ENCODE results near the gene SEC16A. TPM values are rescaled to one million over a fixed set of nuclear protein-coding genes. Genes with fewer than 3 reads are reported as not detected.
A peak's percentile ranks its signal among the peaks of the same experiment; 100 is the strongest.

SEC16A gene
- total RNA-seq, 4 donors from 2014 or later: 35.5 to 71.0 (median 50.5) TPM

GRCh38 chr9:136496181-136496580, 13.3 kb upstream of the SEC16A start:
- no peak overlapping the region for H3K27ac ChIP-seq
- TF ChIP-seq EP300 (IDR thresholded peaks at IDR 0.05) (no peak), CTCF (IDR thresholded peaks at IDR 0.05) (no peak), POLR2A (IDR thresholded peaks at IDR 0.05) (no peak), POLR2AphosphoS5 (IDR thresholded peaks at IDR 0.05) (no peak)
- H3K4me3 ChIP-seq: no peak overlapping the region
- peak; percentile 9 for ATAC-seq
- H3K36me3 ChIP-seq: peaks cover 0 to 68% of the 10 kb centered on the region in 2 donors
- H3K27me3 ChIP-seq: no peaks in the 10 kb centered on the region
- 84% methylated on average over 7 of the region's 18 CpGs; no CpG with 5 or more reads in 1 of the 2 donors for whole genome bisulfite sequencing, 2 donors (ENCODE audit: low coverage in 1 of 2)
- no peaks in the 10 kb centered on the region for H3K9me3 ChIP-seq
- H3K4me1 ChIP-seq: peaks cover 0 to 36% (median 15%) of the 10 kb centered on the region in 3 donors

- H3K27me3 ChIP-seq: no peaks in the 10 kb centered on the region
- TF ChIP-seq CTCF (IDR thresholded peaks at IDR 0.05) (no peak), POLR2A (IDR thresholded peaks at IDR 0.05) (no peak), POLR2AphosphoS5 (IDR thresholded peaks at IDR 0.05) (no peak), EP300 (IDR thresholded peaks at IDR 0.05) (no peak)
- ATAC-seq: no peak
- H3K4me1 ChIP-seq: peaks cover 0 to 36% (median 15%) of the 10 kb centered on the region in 3 donors
- no peaks in the 10 kb centered on the region for H3K9me3 ChIP-seq
- no peak overlapping the region for H3K4me3 ChIP-seq
- peak overlapping the region in 1 of 4 donors; percentile 51 for H3K27ac ChIP-seq
- 68 to 82% methylated on average over 9 to 16 of the region's 17 CpGs for WGBS, 2 donors (ENCODE audit: low coverage in 1 of 2)
- H3K36me3 ChIP-seq: peaks cover 0 to 59% of the 10 kb centered on the region in 2 donors
Observed at GRCh38 chr9:136495238-136495800, 12.5 kb upstream of the SEC16A start.

DNA sequence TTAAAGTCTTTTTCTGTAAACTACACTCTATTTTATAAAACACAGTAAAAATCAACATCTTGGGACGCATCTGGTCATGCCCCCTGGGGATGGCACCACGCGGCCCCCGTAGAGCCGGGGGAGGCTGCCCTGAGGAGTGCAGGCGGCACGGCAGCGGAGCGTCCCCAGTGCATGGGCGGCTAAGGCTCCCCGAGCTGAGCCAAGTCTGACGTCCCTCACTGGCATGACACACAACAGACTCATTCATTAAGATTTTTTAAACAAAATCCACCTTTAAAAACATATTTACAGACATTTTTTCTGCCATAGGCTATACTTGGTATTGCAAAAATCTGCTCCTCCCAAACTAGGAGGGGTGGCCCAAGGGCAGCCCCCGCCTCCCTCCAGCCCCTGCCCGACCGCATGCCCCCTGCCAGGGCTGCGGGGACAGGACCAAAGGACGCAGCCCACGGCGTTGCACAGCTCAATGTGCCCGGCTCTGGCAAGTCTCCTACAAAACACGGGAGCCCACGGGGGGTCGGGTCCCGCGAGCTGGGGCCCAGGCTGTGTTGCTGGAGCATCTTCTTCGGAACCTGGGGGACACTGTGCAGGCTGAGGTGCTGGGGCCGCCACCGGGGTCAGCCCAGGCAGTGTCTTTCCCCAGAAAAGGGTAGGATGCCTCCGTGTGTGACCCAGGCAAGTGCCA, 11.8 kb upstream of the SEC16A start:
- Histone ChIP-seq H3K36me3 (peaks cover 0 to 53% of the 10 kb centered on the region in 2 donors), H3K27ac (peak overlapping the region in 3 of 4 donors; percentile 36 to 51 (median 47)), H3K4me3 (no peak overlapping the region), H3K4me1 (peaks cover 0 to 36% (median 15%) of the 10 kb centered on the region in 3 donors), H3K9me3 (no peaks in the 10 kb centered on the region), H3K27me3 (no peaks in the 10 kb centered on the region)
- peak; percentile 60 for ATAC-seq
- 51 to 58% methylated on average over 10 to 12 of the region's 29 CpGs for WGBS, 2 donors (ENCODE audit: low coverage in 1 of 2)
- TF ChIP-seq POLR2AphosphoS5 (IDR thresholded peaks at IDR 0.05) (peak; percentile 39), CTCF (IDR thresholded peaks at IDR 0.05) (no peak)

DNA sequence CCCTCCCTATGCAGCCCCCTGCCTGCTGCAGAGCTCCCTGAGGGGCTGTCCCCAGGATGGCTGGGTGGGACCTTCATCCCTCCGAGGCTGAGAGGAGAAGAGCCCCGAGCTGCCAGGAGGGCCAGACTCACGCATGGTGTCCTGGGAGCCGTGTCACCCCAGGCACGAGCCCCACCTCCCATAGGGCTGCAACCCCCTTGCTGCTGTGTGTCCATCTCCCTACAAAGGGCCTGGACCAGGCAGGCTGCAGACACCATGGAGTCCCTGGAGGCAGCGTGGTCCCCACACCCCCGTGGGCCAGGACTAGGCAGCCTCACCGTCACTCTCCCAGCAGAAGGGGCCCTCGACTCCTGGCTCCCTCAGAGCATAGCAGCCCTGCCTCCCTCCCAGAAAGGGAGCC, 11.2 kb upstream of the SEC16A start:
- 41 to 44% methylated on average over 3 of the region's 9 CpGs for WGBS, 2 donors (ENCODE audit: low coverage in 1 of 2)
- TF ChIP-seq CTCF (IDR thresholded peaks at IDR 0.05): no peak
- TF ChIP-seq POLR2A (IDR thresholded peaks at IDR 0.05): no peak
- no peak for TF ChIP-seq POLR2AphosphoS5 (IDR thresholded peaks at IDR 0.05)
- no peak for TF ChIP-seq EP300 (IDR thresholded peaks at IDR 0.05)
- H3K4me3 ChIP-seq: no peak overlapping the region
- H3K27ac ChIP-seq: peak overlapping the region in 3 of 4 donors; percentile 36 to 51 (median 47)
- H3K4me1 ChIP-seq: peaks cover 0 to 36% (median 15%) of the 10 kb centered on the region in 3 donors
- H3K27me3 ChIP-seq: no peaks in the 10 kb centered on the region
- no peaks in the 10 kb centered on the region for H3K9me3 ChIP-seq
- peak; percentile 11 for ATAC-seq
- H3K36me3 ChIP-seq: peaks cover 0 to 46% of the 10 kb centered on the region in 2 donors

DNA sequence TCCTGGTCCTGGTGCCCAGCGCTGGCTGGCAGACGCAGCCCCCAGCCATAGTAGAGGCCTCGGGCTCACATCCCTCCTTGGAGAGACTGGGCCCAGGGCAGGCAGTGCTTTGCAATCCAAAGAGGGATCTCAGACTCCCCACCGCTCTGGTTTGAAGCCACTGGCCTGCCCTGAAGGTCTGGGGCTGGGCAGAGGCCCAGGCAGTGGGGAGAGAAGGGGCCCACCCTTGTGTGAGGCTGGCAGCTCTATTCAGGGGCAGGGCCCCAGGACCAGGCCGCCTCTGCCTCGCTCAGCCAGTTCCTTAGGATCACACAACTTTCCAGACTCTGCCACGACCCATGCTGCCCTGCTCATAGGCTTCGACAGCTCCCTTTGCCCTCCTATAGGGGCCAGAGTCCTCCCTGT, 10.7 kb upstream of the SEC16A start:
- Histone ChIP-seq H3K27me3 (no peaks in the 10 kb centered on the region), H3K9me3 (no peaks in the 10 kb centered on the region), H3K4me1 (peaks cover 0 to 39% (median 15%) of the 10 kb centered on the region in 3 donors), H3K4me3 (no peak overlapping the region), H3K27ac (peak overlapping the region in 3 of 4 donors; percentile 36 to 51 (median 47)), H3K36me3 (peaks cover 0 to 42% of the 10 kb centered on the region in 2 donors)
- TF ChIP-seq POLR2A (IDR thresholded peaks at IDR 0.05): no peak
- TF ChIP-seq CTCF (IDR thresholded peaks at IDR 0.05): no peak
- no peak for TF ChIP-seq EP300 (IDR thresholded peaks at IDR 0.05)
- no peak for TF ChIP-seq POLR2AphosphoS5 (IDR thresholded peaks at IDR 0.05)
- ATAC-seq: peak; percentile 3
- no CpG with 5 or more reads among the region's 8 CpGs for WGBS, 2 donors (ENCODE audit: low coverage in 1 of 2)
